ENCODE results near the gene PPP6R2.

Gene PPP6R2

GRCh38 chr22:50485221-50486131 lies 142.3 kb downstream of the PPP6R2 start:
- Histone ChIP-seq H3K36me3 (ENCODE audit: low read depth) (no peaks in the 10 kb centered on the region), H3K27ac (ENCODE audit: poor library complexity, severe bottlenecking) (no peak overlapping the region), H3K27me3 (ENCODE audit: insufficient read depth, poor library complexity, severe bottlenecking) (peaks cover 6% of the 10 kb centered on the region), H3K9me3 (ENCODE audit: severe bottlenecking) (no peaks in the 10 kb centered on the region), H3K4me1 (ENCODE audit: insufficient read depth, poor library complexity, severe bottlenecking) (peaks cover 3% of the 10 kb centered on the region), H3K4me3 (ENCODE audit: severe bottlenecking) (no peak overlapping the region)
- ATAC-seq (ENCODE audit: low read depth), result peak; percentile 47; the same call in 2 of the 3 replicates
- no peak for TF ChIP-seq CTCF (IDR thresholded peaks at IDR 0.05; ENCODE audit: poor library complexity, severe bottlenecking)
- no peak for DNase-seq (ENCODE audit: low spot score)

- H3K9me3 ChIP-seq (ENCODE audit: severe bottlenecking), result no peaks in the 10 kb centered on the region
- no peak within 1 kb of the TSS for H3K27ac ChIP-seq (ENCODE audit: poor library complexity, severe bottlenecking)
- H3K27me3 ChIP-seq (ENCODE audit: insufficient read depth, poor library complexity, severe bottlenecking), result no peaks in the 10 kb centered on the region
- no peaks in the 10 kb centered on the region for H3K36me3 ChIP-seq (ENCODE audit: low read depth)
- TF ChIP-seq CTCF (IDR thresholded peaks at IDR 0.05; ENCODE audit: poor library complexity, severe bottlenecking), result no peak
- H3K4me1 ChIP-seq (ENCODE audit: insufficient read depth, poor library complexity, severe bottlenecking), result peaks cover 3% of the 10 kb centered on the region
- H3K4me3 ChIP-seq (ENCODE audit: severe bottlenecking), result no peak within 1 kb of the TSS
- DNase-seq (ENCODE audit: low spot score), result no peak
- peak; percentile 35; the same call in 2 of the 3 replicates for ATAC-seq (ENCODE audit: low read depth)
Observed at GRCh38 chr22:50486561-50487289, 143.6 kb downstream of the PPP6R2 start, which contains the start of gene MIOX. Gene MIOX (plus strand): TSS chr22:50486859. CDS start chr22:50486898, 39 bp downstream.

GRCh38 chr22:50487290-50488005 lies 144.3 kb downstream of the PPP6R2 start:
- H3K4me3 ChIP-seq (ENCODE audit: severe bottlenecking), result no peak overlapping the region
- ATAC-seq (ENCODE audit: low read depth), result no peak
- DNase-seq (ENCODE audit: low spot score), result no peak
- no peaks in the 10 kb centered on the region for H3K9me3 ChIP-seq (ENCODE audit: severe bottlenecking)
- H3K36me3 ChIP-seq (ENCODE audit: low read depth), result no peaks in the 10 kb centered on the region
- no peaks in the 10 kb centered on the region for H3K27me3 ChIP-seq (ENCODE audit: insufficient read depth, poor library complexity, severe bottlenecking)
- no peak overlapping the region for H3K27ac ChIP-seq (ENCODE audit: poor library complexity, severe bottlenecking)
- no peak for TF ChIP-seq CTCF (IDR thresholded peaks at IDR 0.05; ENCODE audit: poor library complexity, severe bottlenecking)
- peaks cover 3% of the 10 kb centered on the region for H3K4me1 ChIP-seq (ENCODE audit: insufficient read depth, poor library complexity, severe bottlenecking)

- Histone ChIP-seq H3K27me3 (ENCODE audit: insufficient read depth, poor library complexity, severe bottlenecking) (no peaks in the 10 kb centered on the region), H3K4me1 (ENCODE audit: insufficient read depth, poor library complexity, severe bottlenecking) (peaks cover 3% of the 10 kb centered on the region), H3K27ac (ENCODE audit: poor library complexity, severe bottlenecking) (no peak overlapping the region), H3K36me3 (ENCODE audit: low read depth) (no peaks in the 10 kb centered on the region), H3K4me3 (ENCODE audit: severe bottlenecking) (no peak overlapping the region), H3K9me3 (ENCODE audit: severe bottlenecking) (no peaks in the 10 kb centered on the region)
- DNase-seq (ENCODE audit: low spot score) (no peak), ATAC-seq (ENCODE audit: low read depth) (no peak)
- TF ChIP-seq CTCF (IDR thresholded peaks at IDR 0.05; ENCODE audit: poor library complexity, severe bottlenecking), result no peak
Observed at GRCh38 chr22:50488006-50488677, 145.0 kb downstream of the PPP6R2 start.

All from RWPE2 (cell line).